SK-N-SH treated with all-trans-retinoic acid at 6 μM for 48 hours (cell line): ENCODE measurements around the gene PEAR1.

Experiments used
- CSDC2 ChIP-seq: fragments of 250-450 bp; sonication (Bioruptor Pico); IDR thresholded peaks from 2 replicates; pipeline ENCODE4 v1.5.0; 2020; ENCODE audit warnings: mild to moderate bottlenecking, moderate library complexity
- OSR1 ChIP-seq: fragments of 250-450 bp; sonication (Bioruptor Pico); IDR thresholded peaks from 2 replicates; pipeline ENCODE4 v1.8.0; 2022; ENCODE audit warnings: moderate library complexity, mild to moderate bottlenecking, inconsistent platforms
- PATZ1 ChIP-seq: fragments of 250-450 bp; sonication (Bioruptor Pico); IDR thresholded peaks from 2 replicates; pipeline ENCODE4 v1.8.0; 2020; ENCODE audit warnings: mild to moderate bottlenecking, moderate library complexity, borderline replicate concordance
- ZFP3 ChIP-seq: fragments of 250-450 bp; sonication (Bioruptor Pico); IDR thresholded peaks from 2 replicates; pipeline ENCODE4 v1.5.0; 2020; ENCODE audit warnings: mild to moderate bottlenecking, moderate library complexity
- ZFP30 ChIP-seq: fragments of 450-650 bp; formaldehyde crosslinking; IDR thresholded peaks from 2 replicates; pipeline ENCODE4 v1.5.0; 2022; ENCODE audit warnings: mild to moderate bottlenecking, moderate library complexity

- TF ChIP-seq OSR1 (CRISPR knock-in tag) (no peak), ZFP30 (CRISPR knock-in tag) (no peak), PATZ1 (CRISPR knock-in tag) (no peak), ZFP3 (CRISPR knock-in tag) (no peak), CSDC2 (CRISPR knock-in tag) (no peak)
Measured at GRCh38 chr1:156951371-156951770, 57.9 kb downstream of the PEAR1 start.
